SK-N-SH treated with all-trans-retinoic acid at 6 μM for 48 hours (cell line): ENCODE measurements around the gene ZNF70.

Experiments
- CREB5 ChIP-seq: fragments of 250-450 bp; sonication (Bioruptor Pico); IDR thresholded peaks from 2 replicates; pipeline ENCODE4 v1.5.1; 2020; ENCODE audit warnings: low read depth, mild to moderate bottlenecking, moderate library complexity
- POU6F1 ChIP-seq: fragments of 250-450 bp; sonication (Bioruptor Pico); IDR thresholded peaks from 2 replicates; pipeline ENCODE4 v1.8.0; 2021; ENCODE audit warnings: low read depth, mild to moderate bottlenecking, moderate library complexity, borderline replicate concordance

GRCh38 chr22:23696326-23696851 is 54.5 kb downstream of the ZNF70 start:
- TF ChIP-seq CREB5 (CRISPR knock-in tag) (no peak), POU6F1 (CRISPR knock-in tag) (no peak)
